Measurements from ENCODE around the gene RNF214.

DNA sequence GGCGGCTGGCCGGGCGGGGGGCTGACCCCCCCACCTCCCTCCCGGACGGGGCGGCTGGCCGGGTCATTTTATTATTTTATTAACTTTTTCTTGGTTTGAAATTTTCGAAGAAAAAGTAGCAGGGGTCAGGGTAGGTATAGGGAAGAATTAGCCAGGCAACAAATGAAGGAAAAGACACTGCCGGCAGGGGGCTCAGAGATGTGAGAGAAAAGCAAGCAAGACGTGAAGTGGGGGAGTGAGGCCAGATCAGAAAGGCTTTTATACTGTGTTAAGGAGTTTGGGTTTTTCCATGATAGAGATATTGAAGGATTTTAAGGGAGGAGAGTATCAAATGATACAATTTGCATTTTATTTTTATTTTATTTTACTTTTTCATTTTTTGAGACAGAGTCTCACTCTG is 19.0 kb downstream of the RNF214 start:
- TF ChIP-seq CTCF (IDR thresholded peaks at IDR 0.05) (no peak), EZH2 (IDR thresholded peaks at IDR 0.05; ENCODE audit: borderline replicate concordance, insufficient read depth, low read depth, low read length, poor library complexity, severe bottlenecking) (no peak)
